K562 (cell line): Measurements from ENCODE around the gene LAMA5. TPM values are rescaled to one million over a fixed set of nuclear protein-coding genes. Genes with fewer than 3 reads are reported as not detected.

ENCODE experiments used
- MCM3 ChIP-seq: fragments of 450-650 bp; IDR thresholded peaks from 2 replicates; pipeline ENCODE4 v1.6.1; 2016
- PCBP1 ChIP-seq: fragments of 200-400 bp; formaldehyde crosslinking; IDR thresholded peaks from 2 replicates; pipeline ENCODE4 v1.6.1; 2018; ENCODE audit warnings: mild to moderate bottlenecking, low read depth, low read length; ENCODE audit not compliant: poor library complexity, severe bottlenecking
- POLR2G ChIP-seq: fragments of 200-400 bp; formaldehyde crosslinking; IDR thresholded peaks from 2 replicates; pipeline ENCODE4 v1.6.1; 2017; ENCODE audit warnings: low read depth, mild to moderate bottlenecking, antibody characterized with exemption, low read length, moderate library complexity
- SLC30A9 ChIP-seq: fragments of 250-450 bp; sonication (Bioruptor Pico); IDR thresholded peaks from 2 replicates; pipeline ENCODE4 v1.8.0; 2022; ENCODE audit warnings: mild to moderate bottlenecking, moderate library complexity
- TRIM24 ChIP-seq, 2 experiments: fragments of 450-650 bp; IDR thresholded peaks; 2 replicates each; pipeline ENCODE4 v1.6.1; 2016
- ZBTB7A ChIP-seq: IDR thresholded peaks from 2 replicates; pipeline ENCODE4 v1.6.1; 2011; ENCODE audit warnings: low read depth, mild to moderate bottlenecking, low read length, moderate library complexity, borderline replicate concordance; ENCODE audit not compliant: control insufficient read depth
- polyA plus RNA-seq, 8 experiments: library from polyadenylated mRNA; depleted of rRNA in 4 of 8; stranded (reverse) in 5 of 8; unstranded in 3 of 8; fragments of >200 nt; fragmentation: Nextera tagmentation in 2 of 8; fragmentation: Illumina TruSeq in 1 of 8; extraction: Ambion mirVana in 2 of 8; extraction: Trizol in 1 of 8; gene quantifications; 2 replicates each; pipeline versions ENCODE4 v1.2.1 to v1.2.3, GENCODE V29; 2011 to 2014; ENCODE audit warnings: inconsistent platforms in 1 of 8, missing spikeins in 1 of 8
- total RNA-seq, 7 experiments: library from RNA; depleted of rRNA in 6 of 7; stranded (reverse); fragments of >200 nt in 6 of 7; fragmentation: Illumina TruSeq in 2 of 7; extraction: Trizol in 2 of 7; gene quantifications; 2 replicates each; pipeline versions ENCODE4 v1.2.1 to v1.2.3, GENCODE V29; 2011 to 2021; ENCODE audit warnings: low replicate concordance in 1 of 7
- TF ChIP-seq, protein P1 (sequence below): fragments of 450-650 bp; conservative IDR thresholded peaks from 2 replicates; pipeline ENCODE4 v1.6.1; 2016; ENCODE audit warnings: missing genetic modification characterization, low read depth, mild to moderate bottlenecking, control low read depth, missing compliant biosample characterization
- TF ChIP-seq, protein P2 (sequence below): sonication (generic); formaldehyde crosslinking; IDR thresholded peaks from 2 replicates; pipeline ENCODE4 v1.8.0; 2022; ENCODE audit warnings: missing genetic modification reagents, mild to moderate bottlenecking, moderate library complexity, borderline replicate concordance
- TF ChIP-seq, protein P3 (sequence below), 3 experiments: fragments of 200-800 bp in 1 of 3; fragments of 250-450 bp in 1 of 3; fragments of 450-650 bp in 1 of 3; sonication (Bioruptor Pico) in 1 of 3; sonication (Bioruptor generic) in 1 of 3; formaldehyde crosslinking in 1 of 3; IDR thresholded peaks; 2 replicates each; pipeline versions ENCODE4 v1.6.1 to v1.8.0; 2016 to 2022; ENCODE audit warnings: mild to moderate bottlenecking in 2 of 3, missing genetic modification characterization in 2 of 3, missing compliant biosample characterization in 1 of 3, moderate library complexity in 1 of 3
- TF ChIP-seq, protein P4 (sequence below): fragments of 200-800 bp; sonication (Bioruptor generic); IDR thresholded peaks from 2 replicates; pipeline ENCODE4 v1.6.1; 2017; ENCODE audit warnings: missing genetic modification characterization, missing compliant biosample characterization
- TF ChIP-seq, protein P5 (sequence below): sonication (generic); formaldehyde crosslinking; IDR thresholded peaks from 2 replicates; pipeline ENCODE4 v1.8.1; 2023; ENCODE audit warnings: mild to moderate bottlenecking, missing genetic modification reagents

The LAMA5 gene
- total and polyA plus RNA-seq, 9 of the 15 experiments (the other 6 are each of a cell fraction or from before 2014, with no cell fraction given) = 0.31 to 101 (median 7.8) TPM

DNA sequence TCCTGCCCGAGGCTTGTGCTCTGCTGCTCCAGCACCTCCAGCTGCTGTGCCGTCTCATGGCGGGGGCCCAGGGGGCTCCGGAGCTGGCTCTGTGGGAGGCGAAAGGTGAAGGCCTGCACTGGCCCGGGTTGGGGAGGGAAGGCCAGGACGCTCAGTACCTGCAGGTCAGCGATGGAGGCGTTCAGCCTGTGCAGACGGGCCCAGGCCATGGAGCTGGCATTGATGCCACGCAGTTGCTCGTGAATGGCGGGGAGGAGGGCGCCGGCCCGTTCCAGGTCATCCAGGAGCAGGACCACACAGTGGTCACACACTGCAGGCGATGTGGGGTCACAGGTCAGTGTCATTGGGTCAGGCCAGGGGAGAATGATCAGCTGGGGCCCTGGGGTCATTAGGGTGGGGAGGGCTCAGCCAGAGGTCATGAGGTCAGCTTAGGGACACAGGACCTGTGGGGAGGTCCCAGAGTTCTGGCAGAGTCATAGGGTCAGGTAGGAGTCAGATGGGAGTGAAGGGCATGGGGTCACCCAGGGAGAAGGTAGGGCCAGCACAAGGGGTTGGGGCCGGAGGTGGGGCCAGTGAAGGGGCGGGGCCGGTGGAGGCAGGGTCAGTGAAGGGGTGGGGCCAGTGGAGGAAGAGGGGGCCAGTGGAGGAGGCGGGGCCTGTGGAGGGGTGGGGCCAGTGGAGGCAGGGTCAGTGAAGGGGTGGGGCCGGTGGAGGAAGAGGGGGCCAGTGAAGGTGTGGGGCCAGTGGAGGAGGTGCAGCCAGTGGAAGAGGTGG, 46.3 kb downstream of the LAMA5 start (continued):
- TF ChIP-seq, protein P1, sequence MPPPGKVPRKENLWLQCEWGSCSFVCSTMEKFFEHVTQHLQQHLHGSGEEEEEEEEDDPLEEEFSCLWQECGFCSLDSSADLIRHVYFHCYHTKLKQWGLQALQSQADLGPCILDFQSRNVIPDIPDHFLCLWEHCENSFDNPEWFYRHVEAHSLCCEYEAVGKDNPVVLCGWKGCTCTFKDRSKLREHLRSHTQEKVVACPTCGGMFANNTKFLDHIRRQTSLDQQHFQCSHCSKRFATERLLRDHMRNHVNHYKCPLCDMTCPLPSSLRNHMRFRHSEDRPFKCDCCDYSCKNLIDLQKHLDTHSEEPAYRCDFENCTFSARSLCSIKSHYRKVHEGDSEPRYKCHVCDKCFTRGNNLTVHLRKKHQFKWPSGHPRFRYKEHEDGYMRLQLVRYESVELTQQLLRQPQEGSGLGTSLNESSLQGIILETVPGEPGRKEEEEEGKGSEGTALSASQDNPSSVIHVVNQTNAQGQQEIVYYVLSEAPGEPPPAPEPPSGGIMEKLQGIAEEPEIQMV (tag) = no peak
- TF ChIP-seq, protein P2, sequence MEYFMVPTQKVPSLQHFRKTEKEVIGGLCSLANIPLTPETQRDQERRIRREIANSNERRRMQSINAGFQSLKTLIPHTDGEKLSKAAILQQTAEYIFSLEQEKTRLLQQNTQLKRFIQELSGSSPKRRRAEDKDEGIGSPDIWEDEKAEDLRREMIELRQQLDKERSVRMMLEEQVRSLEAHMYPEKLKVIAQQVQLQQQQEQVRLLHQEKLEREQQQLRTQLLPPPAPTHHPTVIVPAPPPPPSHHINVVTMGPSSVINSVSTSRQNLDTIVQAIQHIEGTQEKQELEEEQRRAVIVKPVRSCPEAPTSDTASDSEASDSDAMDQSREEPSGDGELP (CRISPR knock-in tag) = peak; percentile 43; the same call in 1 of the 2 replicates
- TF ChIP-seq POLR2G (peak; percentile 65), MCM3 (no peak), ZBTB7A (0 out of 2 replicates have a peak, but pooled peaks have one; percentile 16), TRIM24 (IDR thresholded peaks at IDR 0.05) (peak in 1 of 2 experiments; percentile 43; a peak in 1 of 4 replicates), SLC30A9 (CRISPR knock-in tag) (no peak), PCBP1 (peak; percentile 39)
- TF ChIP-seq, protein P3, sequence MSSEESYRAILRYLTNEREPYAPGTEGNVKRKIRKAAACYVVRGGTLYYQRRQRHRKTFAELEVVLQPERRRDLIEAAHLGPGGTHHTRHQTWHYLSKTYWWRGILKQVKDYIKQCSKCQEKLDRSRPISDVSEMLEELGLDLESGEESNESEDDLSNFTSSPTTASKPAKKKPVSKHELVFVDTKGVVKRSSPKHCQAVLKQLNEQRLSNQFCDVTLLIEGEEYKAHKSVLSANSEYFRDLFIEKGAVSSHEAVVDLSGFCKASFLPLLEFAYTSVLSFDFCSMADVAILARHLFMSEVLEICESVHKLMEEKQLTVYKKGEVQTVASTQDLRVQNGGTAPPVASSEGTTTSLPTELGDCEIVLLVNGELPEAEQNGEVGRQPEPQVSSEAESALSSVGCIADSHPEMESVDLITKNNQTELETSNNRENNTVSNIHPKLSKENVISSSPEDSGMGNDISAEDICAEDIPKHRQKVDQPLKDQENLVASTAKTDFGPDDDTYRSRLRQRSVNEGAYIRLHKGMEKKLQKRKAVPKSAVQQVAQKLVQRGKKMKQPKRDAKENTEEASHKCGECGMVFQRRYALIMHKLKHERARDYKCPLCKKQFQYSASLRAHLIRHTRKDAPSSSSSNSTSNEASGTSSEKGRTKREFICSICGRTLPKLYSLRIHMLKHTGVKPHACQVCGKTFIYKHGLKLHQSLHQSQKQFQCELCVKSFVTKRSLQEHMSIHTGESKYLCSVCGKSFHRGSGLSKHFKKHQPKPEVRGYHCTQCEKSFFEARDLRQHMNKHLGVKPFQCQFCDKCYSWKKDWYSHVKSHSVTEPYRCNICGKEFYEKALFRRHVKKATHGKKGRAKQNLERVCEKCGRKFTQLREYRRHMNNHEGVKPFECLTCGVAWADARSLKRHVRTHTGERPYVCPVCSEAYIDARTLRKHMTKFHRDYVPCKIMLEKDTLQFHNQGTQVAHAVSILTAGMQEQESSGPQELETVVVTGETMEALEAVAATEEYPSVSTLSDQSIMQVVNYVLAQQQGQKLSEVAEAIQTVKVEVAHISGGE (CRISPR knock-in tag; IDR thresholded peaks at IDR 0.05) = no peak
- TF ChIP-seq, protein P4, sequence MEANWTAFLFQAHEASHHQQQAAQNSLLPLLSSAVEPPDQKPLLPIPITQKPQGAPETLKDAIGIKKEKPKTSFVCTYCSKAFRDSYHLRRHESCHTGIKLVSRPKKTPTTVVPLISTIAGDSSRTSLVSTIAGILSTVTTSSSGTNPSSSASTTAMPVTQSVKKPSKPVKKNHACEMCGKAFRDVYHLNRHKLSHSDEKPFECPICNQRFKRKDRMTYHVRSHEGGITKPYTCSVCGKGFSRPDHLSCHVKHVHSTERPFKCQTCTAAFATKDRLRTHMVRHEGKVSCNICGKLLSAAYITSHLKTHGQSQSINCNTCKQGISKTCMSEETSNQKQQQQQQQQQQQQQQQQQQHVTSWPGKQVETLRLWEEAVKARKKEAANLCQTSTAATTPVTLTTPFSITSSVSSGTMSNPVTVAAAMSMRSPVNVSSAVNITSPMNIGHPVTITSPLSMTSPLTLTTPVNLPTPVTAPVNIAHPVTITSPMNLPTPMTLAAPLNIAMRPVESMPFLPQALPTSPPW = 0 out of 2 replicates have a peak, but pooled peaks have one; percentile 10
- TF ChIP-seq, protein P5, sequence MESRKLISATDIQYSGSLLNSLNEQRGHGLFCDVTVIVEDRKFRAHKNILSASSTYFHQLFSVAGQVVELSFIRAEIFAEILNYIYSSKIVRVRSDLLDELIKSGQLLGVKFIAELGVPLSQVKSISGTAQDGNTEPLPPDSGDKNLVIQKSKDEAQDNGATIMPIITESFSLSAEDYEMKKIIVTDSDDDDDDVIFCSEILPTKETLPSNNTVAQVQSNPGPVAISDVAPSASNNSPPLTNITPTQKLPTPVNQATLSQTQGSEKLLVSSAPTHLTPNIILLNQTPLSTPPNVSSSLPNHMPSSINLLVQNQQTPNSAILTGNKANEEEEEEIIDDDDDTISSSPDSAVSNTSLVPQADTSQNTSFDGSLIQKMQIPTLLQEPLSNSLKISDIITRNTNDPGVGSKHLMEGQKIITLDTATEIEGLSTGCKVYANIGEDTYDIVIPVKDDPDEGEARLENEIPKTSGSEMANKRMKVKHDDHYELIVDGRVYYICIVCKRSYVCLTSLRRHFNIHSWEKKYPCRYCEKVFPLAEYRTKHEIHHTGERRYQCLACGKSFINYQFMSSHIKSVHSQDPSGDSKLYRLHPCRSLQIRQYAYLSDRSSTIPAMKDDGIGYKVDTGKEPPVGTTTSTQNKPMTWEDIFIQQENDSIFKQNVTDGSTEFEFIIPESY (CRISPR knock-in tag) = peak; percentile 31; the same call in 1 of the 2 replicates
